Fibroblast of pulmonary artery (primary cell): ENCODE results near the gene CHKB.
"Not testable (repeated sequence)": the region's sequence is repeated elsewhere in the genome, so short reads cannot be mapped to it uniquely, and the experiment has no call there.

Experiments
- DNase-seq: peaks from one replicate; pipeline ENCODE4 v3.0.0-alpha.2; 2010; ENCODE audit warnings: low read depth
- H3K4me3 ChIP-seq: replicated peaks from 2 replicates; pipeline ENCODE4 v1.5.1; 2011; ENCODE audit warnings: low read depth, mild to moderate bottlenecking, control low read depth, low read length, moderate library complexity
- TF ChIP-seq, protein P1 (sequence below): IDR thresholded peaks from 2 replicates; pipeline ENCODE4 v1.5.1; 2011; ENCODE audit warnings: mild to moderate bottlenecking, control low read depth, low read length, inconsistent platforms; ENCODE audit errors: missing control alignments

The CHKB gene

DNA sequence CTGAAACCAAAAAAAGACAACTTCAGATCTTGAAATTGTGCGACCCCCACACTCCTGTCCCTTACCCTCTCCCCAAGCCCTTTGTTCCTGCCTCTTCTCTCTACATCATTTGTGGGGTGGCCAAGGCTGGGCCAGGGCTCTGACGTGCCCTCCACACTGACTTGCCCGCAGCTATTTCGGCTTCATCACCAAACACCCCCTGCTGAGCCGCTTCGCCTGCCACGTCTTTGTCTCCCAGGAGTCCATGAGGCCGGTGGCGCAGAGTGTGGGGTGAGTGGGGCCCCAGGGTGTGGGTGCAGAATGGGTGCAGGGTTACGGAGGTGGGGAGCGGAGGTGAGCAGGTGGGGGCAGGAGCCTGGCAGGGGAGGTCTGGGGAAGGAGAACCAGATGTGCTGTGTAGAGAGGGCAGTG is 27.4 kb upstream of the CHKB start:
- H3K4me3 ChIP-seq = no peak overlapping the region
- TF ChIP-seq, protein P1, sequence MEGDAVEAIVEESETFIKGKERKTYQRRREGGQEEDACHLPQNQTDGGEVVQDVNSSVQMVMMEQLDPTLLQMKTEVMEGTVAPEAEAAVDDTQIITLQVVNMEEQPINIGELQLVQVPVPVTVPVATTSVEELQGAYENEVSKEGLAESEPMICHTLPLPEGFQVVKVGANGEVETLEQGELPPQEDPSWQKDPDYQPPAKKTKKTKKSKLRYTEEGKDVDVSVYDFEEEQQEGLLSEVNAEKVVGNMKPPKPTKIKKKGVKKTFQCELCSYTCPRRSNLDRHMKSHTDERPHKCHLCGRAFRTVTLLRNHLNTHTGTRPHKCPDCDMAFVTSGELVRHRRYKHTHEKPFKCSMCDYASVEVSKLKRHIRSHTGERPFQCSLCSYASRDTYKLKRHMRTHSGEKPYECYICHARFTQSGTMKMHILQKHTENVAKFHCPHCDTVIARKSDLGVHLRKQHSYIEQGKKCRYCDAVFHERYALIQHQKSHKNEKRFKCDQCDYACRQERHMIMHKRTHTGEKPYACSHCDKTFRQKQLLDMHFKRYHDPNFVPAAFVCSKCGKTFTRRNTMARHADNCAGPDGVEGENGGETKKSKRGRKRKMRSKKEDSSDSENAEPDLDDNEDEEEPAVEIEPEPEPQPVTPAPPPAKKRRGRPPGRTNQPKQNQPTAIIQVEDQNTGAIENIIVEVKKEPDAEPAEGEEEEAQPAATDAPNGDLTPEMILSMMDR = no peak
- no peak for DNase-seq

DNA sequence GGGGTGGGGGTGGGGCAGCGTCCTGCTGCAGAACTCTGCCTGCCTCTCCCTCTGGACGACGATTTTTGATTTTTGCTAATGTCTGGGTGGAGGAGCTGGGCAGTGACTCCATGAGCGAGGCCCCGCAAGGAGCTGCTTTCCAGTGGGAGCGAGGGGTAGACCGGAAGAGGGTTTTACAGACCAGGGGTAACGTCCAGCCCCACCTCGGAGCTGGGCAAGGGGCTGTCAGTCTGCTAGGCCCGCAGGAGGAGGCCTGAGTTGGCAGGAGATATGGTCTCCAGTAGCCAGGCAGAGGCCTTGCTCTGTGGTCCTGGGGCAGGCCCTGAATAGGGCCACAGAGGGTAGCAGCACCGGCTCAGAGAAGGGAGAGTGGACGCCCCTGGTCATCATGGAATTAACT is 26.9 kb upstream of the CHKB start:
- TF ChIP-seq, protein P1 = no peak
- no peak for DNase-seq
- no peak overlapping the region for H3K4me3 ChIP-seq

DNA sequence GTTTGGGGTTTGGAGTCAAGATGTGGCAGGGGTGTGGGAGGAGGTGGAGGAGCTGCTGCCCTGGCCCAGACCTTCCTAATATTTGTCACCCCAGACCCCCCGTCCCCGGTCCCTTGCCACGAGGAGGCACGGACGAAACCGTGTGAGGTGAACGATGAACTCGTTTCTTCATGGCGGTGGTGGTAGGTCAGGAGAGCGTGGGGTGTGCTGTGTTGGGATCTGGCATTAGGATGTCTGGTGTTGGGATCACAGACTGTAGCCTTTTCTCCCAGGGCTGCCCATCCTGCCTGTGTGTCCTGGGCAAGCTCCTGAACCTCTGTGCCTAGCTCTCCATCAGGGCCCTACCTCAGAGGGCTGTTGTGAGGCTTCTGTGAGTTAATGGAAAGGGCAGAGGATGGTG is 26.3 kb upstream of the CHKB start:
- TF ChIP-seq, protein P1 = no peak
- H3K4me3 ChIP-seq = no peak overlapping the region
- no peak for DNase-seq

- H3K4me3 ChIP-seq, DNase-seq: not testable (repeated sequence)
These were observed 25.6 kb upstream of the CHKB start for GRCh38 chr22:50608058-50608840.

- DNase-seq = no peak
- no peak overlapping the region for H3K4me3 ChIP-seq
- TF ChIP-seq, protein P1 = no peak
These were observed 25.0 kb upstream of the CHKB start for GRCh38 chr22:50607659-50608020.

DNA sequence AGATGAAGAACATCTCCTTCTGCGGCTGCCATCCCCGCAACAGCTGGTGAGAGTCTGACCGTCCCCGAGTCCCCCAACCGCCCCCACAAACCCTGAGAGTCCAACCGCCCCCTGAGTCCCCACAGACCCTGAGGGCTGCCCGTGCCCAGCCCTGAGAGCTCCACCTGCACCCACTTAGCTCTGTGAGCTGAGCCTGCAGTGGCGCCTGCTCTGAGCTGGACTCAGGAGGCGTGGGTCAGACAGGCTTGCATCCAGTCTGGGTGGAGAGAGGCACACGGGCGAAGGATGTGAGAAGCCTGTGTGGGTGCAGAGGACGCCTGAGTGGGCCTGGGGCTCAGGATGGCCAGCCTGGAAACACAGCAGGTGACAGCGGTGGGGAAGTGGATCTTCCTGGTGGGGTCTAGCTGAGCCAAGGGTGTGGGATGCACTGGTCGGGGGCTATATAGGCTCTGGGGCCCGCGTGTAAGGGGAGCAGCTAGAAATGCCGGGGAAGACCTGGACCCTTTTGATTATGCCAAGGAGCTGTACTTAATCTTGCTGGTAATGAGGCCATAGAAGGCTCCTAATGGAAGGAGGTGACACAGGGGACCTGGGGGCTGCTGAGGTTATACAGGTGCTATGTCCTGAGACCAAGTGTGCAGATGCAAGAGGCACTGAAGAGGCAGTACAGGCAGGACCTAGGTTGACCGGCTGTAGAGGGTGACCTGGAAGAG is 24.5 kb upstream of the CHKB start:
- no peak overlapping the region for H3K4me3 ChIP-seq
- TF ChIP-seq, protein P1 = no peak
- no peak for DNase-seq

DNA sequence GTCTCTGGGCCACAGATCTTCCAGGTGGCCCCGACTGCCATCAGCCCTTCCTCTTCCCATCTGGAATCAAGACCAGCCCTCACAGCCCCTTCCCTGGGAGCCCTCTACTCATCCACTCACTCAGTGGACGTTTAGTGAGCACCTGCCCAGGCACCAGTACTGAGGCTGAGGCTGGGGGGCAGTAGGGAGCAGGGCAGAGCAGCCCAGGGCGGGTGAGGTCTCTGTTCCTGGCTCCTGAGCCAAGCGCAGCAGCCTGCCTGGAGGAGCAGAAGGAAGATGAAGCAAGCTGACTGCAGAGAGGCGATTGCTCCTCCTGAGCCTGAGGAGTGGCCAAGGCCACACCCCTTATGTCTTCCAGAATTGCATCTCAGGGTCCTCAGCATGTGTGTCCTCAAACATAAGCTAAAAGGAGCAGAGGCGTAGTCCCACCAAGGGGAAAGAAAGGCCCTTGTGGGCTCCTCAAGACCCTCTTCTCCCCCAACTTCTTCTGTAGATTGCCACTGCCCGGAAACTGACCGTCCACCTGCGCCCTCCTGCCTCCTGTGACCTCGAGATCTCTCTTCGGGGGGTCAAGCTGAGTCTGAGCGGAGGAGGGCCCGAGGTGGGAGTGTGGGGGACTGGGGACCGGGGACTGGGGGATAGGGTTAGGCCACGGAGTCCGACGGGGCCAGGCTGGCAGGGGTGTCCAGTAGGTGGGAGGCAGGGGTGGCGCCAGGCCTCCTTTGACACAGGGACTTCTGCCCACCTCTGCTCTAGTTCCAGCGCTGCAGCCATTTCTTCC is 23.7 kb upstream of the CHKB start:
- no peak for DNase-seq
- H3K4me3 ChIP-seq = no peak overlapping the region
- TF ChIP-seq, protein P1 = no peak
